ENCODE measurements around the gene PUS3. TPM values are rescaled to one million over a fixed set of nuclear protein-coding genes. Genes with fewer than 3 reads are reported as not detected.
A peak's percentile ranks its signal among the peaks of the same experiment; 100 is the strongest.

Gene PUS3, protein sequence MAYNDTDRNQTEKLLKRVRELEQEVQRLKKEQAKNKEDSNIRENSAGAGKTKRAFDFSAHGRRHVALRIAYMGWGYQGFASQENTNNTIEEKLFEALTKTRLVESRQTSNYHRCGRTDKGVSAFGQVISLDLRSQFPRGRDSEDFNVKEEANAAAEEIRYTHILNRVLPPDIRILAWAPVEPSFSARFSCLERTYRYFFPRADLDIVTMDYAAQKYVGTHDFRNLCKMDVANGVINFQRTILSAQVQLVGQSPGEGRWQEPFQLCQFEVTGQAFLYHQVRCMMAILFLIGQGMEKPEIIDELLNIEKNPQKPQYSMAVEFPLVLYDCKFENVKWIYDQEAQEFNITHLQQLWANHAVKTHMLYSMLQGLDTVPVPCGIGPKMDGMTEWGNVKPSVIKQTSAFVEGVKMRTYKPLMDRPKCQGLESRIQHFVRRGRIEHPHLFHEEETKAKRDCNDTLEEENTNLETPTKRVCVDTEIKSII
- total RNA-seq, result 10 to 100 TPM in 3 of 6 donors, 1 to 10 TPM in 3; 2.6 to 22.5 (median 10.0) TPM

DNA sequence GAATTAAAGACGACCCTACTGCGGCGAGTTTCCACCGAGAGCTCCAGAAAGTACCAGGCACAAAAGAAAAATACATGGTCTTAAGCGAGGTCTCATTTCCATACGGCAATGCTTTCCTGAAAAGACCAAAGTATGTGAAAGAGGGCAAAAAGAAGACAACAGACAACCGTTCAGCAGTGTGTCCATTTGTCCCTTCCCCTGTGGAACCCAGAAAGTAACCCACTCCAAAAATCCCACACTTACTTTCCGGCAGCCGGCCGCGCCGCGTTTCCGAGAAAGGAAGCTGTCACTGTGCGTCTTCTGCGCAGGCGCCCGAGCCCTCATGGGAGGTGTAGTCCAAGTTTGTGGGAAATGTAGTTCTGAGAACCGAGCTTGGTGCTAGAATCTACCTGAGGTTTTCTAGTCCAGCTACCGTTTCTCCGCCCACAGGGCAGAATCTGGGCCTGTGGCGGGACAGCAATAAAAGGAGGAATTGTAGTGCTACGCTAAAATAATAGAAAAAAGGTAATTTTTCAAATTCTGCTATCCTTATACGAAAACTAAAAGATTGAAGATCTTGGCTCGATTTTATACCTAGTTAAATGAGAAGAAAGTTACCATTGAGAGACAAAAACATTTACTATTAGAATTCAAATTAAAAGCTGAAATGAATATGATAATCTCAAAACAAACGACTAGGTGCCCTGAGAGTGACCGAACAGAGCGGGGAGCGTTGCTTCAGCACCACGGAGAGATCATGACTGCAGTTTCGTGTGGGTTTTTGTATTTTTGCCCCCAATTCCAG is at the start of gene PUS3:
TSS of gene PUS3 (minus strand) at position 280 of the 784 bp plus-strand sequence. CDS start 6,922 bp downstream, outside the sequence.
- peak in 3 of 4 donors; percentile 24 to 67 (median 27) for TF ChIP-seq POLR2A (IDR thresholded peaks at IDR 0.05)
- TF ChIP-seq, protein P1, sequence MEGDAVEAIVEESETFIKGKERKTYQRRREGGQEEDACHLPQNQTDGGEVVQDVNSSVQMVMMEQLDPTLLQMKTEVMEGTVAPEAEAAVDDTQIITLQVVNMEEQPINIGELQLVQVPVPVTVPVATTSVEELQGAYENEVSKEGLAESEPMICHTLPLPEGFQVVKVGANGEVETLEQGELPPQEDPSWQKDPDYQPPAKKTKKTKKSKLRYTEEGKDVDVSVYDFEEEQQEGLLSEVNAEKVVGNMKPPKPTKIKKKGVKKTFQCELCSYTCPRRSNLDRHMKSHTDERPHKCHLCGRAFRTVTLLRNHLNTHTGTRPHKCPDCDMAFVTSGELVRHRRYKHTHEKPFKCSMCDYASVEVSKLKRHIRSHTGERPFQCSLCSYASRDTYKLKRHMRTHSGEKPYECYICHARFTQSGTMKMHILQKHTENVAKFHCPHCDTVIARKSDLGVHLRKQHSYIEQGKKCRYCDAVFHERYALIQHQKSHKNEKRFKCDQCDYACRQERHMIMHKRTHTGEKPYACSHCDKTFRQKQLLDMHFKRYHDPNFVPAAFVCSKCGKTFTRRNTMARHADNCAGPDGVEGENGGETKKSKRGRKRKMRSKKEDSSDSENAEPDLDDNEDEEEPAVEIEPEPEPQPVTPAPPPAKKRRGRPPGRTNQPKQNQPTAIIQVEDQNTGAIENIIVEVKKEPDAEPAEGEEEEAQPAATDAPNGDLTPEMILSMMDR (IDR thresholded peaks at IDR 0.05), result no peak
- peak; percentile 68 to 85 for TF ChIP-seq POLR2AphosphoS5 (IDR thresholded peaks at IDR 0.05)
- peak in 1 of 4 donors; percentile 42 for TF ChIP-seq EP300 (IDR thresholded peaks at IDR 0.05)
- 3 to 5% methylated on average over 31 of the region's 31 CpGs for WGBS, 2 donors
- ATAC-seq (ENCODE audit: low FRiP score in 2 of 2), result peak; percentile 90 to 96
- Histone ChIP-seq H3K4me1 (peaks cover 22 to 24% (median 24%) of the 10 kb centered on the region in 4 donors), H3K4me3 (peak within 1 kb of the TSS; percentile 18 to 71 (median 60)), H3K9me3 (no peaks in the 10 kb centered on the region), H3K36me3 (peaks cover 0 to 16% (median 7%) of the 10 kb centered on the region in 4 donors), H3K27ac (peak within 1 kb of the TSS; percentile 70 to 85 (median 82)), H3K27me3 (peaks cover 0 to 16% (median 7%) of the 10 kb centered on the region in 4 donors)
- peak; percentile 92 to 95 for DNase-seq

DNA sequence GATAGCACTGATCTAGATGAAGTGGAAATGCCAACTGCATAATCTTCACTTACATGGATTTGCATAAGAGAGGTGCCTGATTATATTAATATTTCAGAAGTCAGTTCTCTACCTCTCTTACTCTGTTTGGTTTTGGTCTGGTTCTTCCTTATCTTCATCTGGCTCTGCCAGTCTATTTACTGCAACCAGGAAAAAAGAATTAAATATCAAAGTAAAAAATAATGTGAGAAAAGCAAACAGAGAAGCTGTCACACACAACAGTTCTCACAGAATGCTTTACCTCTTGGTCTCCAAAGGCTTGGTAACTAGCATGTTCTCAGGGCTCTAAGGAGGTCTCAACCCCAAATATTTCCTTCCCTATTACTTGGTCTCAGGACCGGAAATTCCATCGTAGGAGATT is 49.6 kb upstream of the PUS3 start:
- H3K27ac ChIP-seq, result no peak overlapping the region
- H3K27me3 ChIP-seq, result no peaks in the 10 kb centered on the region
- no peaks in the 10 kb centered on the region for H3K9me3 ChIP-seq
- H3K36me3 ChIP-seq, result no peaks in the 10 kb centered on the region
- DNase-seq (no peak), ATAC-seq (ENCODE audit: low FRiP score in 2 of 2) (no peak)
- 35 to 92% methylated on average over 2 of the region's 2 CpGs for WGBS, 2 donors
- peaks cover 0 to 9% (median 6%) of the 10 kb centered on the region in 4 donors for H3K4me1 ChIP-seq
- no peak overlapping the region for H3K4me3 ChIP-seq
- TF ChIP-seq POLR2A (IDR thresholded peaks at IDR 0.05) (no peak), EP300 (IDR thresholded peaks at IDR 0.05) (no peak), POLR2AphosphoS5 (IDR thresholded peaks at IDR 0.05) (no peak)
- TF ChIP-seq, protein P1 (IDR thresholded peaks at IDR 0.05), result no peak

DNA sequence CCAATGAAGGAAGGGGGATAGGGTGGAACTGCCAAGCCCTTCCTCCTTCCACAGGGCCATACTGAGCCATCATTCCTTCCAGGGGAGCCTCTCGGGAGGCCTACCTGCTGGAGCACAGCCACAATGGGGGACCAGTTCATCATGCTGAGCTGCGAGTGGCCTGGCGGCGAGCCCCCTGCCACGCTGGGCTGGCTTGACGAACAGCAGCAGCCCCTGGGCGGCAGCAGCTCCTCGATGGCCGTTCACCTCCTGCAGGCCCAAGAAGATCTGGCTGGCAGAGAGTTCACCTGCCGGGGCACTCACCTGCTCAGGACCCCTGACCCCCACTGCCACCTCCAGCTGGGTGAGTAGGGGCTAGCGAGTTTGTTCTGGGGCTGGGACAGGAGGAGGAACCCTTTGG is 48.7 kb upstream of the PUS3 start:
- Histone ChIP-seq H3K27me3 (no peaks in the 10 kb centered on the region), H3K36me3 (no peaks in the 10 kb centered on the region), H3K27ac (no peak overlapping the region), H3K4me3 (no peak overlapping the region), H3K4me1 (peaks cover 0 to 9% (median 6%) of the 10 kb centered on the region in 4 donors), H3K9me3 (no peaks in the 10 kb centered on the region)
- WGBS, 2 donors, result 52 to 72% methylated on average over 3 to 11 of the region's 11 CpGs
- no peak for TF ChIP-seq POLR2A (IDR thresholded peaks at IDR 0.05)
- no peak for TF ChIP-seq EP300 (IDR thresholded peaks at IDR 0.05)
- TF ChIP-seq, protein P1 (IDR thresholded peaks at IDR 0.05), result no peak
- TF ChIP-seq POLR2AphosphoS5 (IDR thresholded peaks at IDR 0.05), result no peak
- DNase-seq (peak in 1 of 2 donors; percentile 76), ATAC-seq (ENCODE audit: low FRiP score in 2 of 2) (no peak)

DNA sequence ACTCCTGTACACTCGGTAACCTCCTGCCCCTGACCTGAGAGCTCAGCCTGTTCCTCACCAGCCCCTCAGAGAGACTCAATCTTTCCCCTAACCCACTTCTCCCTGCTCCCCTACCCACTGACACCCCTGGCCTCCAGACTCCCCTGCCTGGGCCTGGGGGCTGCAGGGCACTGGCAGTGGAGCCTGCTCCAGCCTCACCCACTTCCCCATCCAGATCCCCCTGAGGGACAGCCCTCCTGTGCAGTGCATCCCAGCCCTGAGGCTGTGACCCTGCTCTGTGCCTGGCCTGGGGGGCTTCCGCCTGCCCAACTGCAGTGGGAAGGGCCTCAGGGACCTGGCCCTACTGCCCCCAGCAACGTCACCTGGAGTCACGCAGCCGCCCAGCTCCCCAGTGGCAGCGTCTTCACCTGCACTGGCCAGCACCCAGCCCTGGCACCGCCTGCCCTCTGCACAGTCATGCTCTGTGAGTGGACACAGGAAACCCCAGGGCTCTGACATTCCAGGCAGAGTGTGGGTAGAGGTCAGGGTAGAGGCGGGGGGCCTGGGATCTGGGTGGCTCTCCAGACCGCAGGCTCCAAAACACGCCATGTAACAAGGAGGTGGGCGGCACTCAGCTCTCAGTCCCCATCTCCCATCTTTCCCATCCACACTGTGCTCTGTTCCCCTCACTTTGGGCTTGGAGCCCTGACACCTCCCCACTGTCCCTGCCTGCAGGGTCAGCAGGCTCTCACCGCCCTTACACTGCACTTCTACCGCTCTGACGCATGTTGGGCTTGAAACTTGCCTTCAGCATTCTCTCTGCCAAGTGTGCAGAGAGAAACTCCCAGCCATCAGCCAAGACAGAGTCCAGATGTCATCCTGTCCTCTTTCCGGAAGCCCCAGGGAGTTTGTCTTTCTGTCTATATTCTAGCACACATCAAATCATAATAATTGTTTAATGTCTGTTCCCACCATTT is 48.0 kb upstream of the PUS3 start:
- H3K27ac ChIP-seq, result no peak overlapping the region
- 74 to 79% methylated on average over 8 to 15 of the region's 15 CpGs for WGBS, 2 donors

More for the DNA sequence above, 48.0 kb upstream of the PUS3 start:
- Histone ChIP-seq H3K4me1 (peaks cover 0 to 9% (median 6%) of the 10 kb centered on the region in 4 donors), H3K9me3 (no peaks in the 10 kb centered on the region), H3K4me3 (no peak overlapping the region), H3K36me3 (no peaks in the 10 kb centered on the region), H3K27me3 (no peaks in the 10 kb centered on the region)
- ATAC-seq (ENCODE audit: low FRiP score in 2 of 2) (peak; percentile 34 to 61), DNase-seq (peak in 1 of 2 donors; percentile 73)
- TF ChIP-seq POLR2AphosphoS5 (IDR thresholded peaks at IDR 0.05), result peak in 1 of 2 donors; percentile 36
- TF ChIP-seq POLR2A (IDR thresholded peaks at IDR 0.05), result no peak
